ENCODE measurements around the gene ADAMTS17.

Gene ADAMTS17

DNA sequence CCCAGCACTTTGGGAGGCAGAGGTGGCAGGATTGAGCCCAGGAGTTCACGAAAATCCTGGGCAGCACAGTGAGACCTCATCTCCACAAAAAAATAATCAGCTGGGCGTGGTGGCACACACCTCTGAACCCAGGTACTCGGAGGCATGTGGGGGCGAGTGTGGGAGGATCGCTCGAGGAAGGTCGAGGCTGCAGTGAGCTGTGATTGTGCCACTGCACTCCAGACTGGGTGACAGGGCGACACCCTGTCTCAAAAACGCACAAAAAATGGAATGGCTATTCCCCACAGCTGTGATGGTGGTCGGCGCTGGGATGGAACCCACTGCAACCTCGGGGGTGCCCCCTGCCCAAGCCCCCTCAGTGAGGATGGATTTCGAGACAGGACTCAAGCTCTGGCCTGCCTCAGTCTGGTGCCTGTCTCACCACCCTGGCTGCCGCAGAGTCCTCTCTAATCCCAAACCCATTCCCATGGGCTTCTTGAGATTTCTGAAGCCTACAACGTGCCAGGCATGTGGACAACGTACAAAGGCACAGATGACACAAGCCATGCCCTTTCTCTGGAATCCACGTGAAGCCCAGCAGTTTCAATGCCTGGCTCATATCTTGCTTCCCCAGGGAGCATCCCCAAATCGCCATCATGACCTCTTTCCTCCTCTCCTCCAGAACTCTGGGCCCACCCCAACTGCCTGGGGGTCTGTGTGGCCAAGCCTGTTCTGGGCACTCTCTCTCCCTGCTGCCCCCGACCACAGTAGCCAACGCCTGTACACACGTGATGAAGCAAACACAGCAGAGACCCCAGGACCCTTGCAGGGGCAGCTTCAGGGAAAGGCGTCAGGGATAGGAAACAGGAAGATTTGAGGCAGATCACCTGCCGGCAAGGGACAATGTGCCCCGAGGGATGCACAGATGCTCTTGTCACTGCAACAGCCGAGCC lies 32.4 kb downstream of the ADAMTS17 start:
- no peak for DNase-seq (ENCODE audit: low read depth in 2 of 2)

DNA sequence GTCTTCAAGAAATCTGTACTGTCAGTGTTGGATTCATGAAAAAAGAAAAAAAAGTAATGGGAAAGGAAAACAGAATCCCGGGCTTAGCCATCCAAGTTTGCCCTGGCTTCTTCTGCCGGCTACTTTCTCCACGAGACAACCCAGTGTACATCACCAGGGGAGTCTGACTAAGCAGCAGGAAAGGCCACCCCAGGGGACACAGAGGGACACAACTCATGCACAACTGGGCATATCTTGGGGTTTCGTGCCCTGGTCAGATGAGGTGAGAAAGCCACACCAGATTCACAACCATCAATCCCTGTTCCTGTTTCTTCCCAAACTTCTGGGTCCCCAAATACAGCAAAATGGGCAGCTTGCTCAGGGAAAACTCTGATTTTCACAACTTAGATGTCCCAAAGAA lies 33.2 kb downstream of the ADAMTS17 start:
- no peak for DNase-seq (ENCODE audit: low read depth in 2 of 2)

DNA sequence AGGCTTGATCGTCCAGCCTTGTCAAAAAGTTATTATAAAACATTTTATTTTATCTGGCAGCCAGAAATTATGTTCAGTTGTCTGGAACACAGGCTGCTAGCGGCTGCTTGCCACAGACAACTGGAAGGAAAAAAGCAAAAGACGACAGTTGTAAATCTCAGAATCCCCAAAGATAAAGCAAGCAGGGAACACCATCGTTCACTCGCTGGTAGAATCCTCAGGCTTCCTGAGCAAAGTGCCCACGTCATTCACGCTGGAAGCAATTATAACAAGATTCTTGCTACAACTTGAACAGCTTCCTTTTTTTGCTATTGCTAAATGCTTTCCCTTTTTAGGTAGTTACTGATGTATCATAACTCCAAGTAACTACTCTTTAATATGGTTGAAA lies 33.6 kb downstream of the ADAMTS17 start:
- no peak for DNase-seq (ENCODE audit: low read depth in 2 of 2)

DNA sequence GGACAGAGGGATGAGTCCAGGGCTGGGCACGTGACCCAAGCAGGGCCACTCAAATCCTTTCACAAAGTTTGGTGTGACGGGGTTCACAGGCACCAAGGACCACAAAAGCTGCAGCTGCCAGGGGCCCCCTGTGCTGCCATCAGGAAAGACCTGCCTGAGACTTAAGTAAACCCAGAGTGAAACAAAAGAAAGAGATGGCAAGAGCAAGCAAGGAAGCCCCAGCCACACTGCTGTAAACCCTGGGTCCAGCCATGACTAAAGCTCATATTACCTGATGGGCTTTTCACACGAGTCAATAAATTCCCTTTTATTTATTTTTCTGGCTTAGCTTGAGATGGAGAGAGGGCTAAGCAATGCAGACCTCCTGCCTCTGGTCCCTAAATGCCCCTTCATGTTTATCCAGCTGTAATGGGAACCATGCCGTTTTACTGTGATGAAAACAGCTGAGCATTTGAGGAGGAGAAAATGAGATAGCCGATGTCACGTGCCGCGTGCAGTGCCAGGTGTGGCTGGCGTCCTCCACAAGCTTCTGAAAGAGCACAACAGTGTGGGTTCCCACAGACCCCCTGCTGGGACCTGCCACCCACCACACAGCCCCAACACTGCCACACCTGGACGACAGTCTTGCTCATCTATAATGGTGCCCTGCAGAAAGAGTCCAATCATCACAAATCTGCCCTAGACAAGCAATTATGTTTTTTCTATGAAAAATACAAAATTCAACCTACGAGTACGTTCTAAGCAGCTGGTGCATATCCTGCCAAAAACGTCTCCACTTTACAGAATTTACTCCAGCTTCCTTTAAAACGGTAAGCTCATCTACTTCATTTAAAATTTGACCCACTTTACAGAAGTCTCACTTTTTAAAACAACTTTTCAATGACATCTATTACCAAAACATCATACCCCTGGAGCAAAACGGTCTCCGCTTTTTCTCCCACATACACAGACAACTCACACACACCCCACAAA lies 34.2 kb downstream of the ADAMTS17 start:
- no peak for DNase-seq (ENCODE audit: low read depth in 2 of 2)

DNA sequence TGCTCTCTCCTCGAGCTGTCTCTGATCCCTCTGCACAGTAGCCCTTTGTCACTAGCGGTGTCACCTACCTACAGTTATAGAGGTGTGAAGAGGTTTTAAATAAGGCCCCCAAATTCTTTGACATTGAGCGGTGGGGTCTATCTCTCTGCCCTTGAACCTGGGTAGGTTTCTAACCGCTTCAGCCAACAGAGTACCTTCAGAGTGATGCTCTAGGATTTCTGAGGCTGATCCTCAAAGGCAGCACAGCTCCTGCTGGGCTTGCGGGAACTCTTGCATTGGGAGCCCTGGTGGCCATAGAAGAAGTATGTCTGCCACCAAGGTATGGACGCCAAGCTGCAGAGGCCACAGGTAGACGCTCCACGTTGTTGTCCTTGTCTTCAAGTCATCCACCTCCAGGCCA lies 35.7 kb downstream of the ADAMTS17 start:
- DNase-seq (ENCODE audit: low read depth in 2 of 2): no peak

DNA sequence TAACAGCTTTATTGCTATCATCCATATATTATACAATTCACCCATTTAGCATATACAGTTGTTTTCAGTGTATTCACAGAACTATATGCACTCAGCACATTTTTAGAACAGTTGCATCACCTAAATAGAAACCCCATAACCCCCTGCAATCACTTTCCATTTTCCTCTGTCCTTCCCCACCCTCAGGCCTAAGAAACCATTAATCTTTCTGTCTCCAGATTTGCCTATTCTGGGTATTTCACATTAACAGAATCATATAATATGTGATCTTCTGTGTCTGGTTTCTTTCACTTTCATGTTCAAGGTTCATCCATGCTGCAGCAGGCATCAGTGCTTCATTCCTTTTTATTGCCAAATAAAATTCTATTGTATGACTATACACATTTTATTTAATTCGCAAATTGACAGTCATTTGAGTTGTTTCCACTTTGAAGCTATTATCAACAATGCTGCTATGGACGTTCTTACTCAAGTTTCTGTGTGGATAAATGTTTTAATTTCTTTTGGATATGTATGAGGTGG lies 39.8 kb downstream of the ADAMTS17 start:
- DNase-seq (ENCODE audit: low read depth in 2 of 2): no peak

DNA sequence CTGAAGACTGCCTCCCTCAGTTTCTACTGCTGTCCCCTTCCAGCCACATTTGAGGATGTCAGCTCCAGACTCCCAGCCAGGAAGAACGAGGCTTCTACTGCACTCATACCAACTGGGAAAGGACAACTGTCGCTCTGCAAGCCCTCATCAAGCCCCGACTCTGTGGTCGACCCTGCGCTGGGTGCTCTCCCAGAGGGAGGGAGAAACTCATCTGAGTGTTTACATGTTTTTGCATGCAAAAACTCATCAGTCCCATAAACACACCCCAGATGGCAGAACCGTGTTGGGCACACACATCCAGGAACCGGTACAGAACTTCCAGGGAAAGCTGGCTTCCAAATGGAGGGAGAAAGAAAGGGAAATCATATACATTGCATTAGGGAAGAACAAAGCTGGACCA lies 43.5 kb downstream of the ADAMTS17 start:
- DNase-seq (ENCODE audit: low read depth in 2 of 2): no peak

DNA sequence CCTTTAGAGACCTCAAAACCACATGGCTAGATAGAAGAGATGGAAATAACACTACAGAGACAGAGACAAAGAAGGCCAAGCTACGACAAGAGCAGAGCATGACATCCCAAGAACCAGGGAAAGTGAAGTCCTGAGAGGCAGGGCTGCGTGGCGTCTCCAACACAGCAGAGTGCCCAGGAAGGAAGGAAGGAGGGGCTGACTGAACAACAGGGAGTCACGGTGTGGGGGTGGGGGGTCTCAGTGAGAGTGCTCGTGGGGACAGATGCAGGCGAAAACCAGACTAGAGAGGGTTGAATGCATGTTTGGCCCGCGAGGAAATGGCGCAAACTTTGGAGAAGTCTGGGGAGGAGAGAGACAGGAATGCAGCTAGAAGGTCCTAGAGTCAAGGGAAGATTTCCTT lies 44.0 kb downstream of the ADAMTS17 start:
- DNase-seq (ENCODE audit: low read depth in 2 of 2): no peak

GRCh38 chr15:100295939-100296565 lies 45.7 kb downstream of the ADAMTS17 start:
- no peak for DNase-seq (ENCODE audit: low read depth in 2 of 2)

DNA sequence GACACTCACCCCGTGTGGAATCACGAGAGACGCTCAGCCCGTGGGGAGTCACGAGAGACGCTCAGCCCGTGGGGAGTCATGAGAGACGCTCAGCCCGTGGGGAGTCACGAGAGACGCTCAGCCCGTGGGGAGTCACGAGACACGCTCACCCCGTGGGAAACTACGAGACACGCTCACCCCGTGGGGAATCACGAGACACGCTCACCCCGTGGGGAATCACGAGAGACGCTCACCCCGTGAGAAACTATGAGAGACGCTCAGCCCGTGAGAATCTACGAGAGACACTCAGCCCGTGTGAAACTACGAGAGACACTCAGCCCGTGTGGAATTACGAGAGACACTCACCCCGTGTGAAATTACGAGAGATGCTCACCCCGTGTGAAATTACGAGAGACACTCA lies 49.8 kb downstream of the ADAMTS17 start:
- DNase-seq (ENCODE audit: low read depth in 2 of 2): no peak

DNA sequence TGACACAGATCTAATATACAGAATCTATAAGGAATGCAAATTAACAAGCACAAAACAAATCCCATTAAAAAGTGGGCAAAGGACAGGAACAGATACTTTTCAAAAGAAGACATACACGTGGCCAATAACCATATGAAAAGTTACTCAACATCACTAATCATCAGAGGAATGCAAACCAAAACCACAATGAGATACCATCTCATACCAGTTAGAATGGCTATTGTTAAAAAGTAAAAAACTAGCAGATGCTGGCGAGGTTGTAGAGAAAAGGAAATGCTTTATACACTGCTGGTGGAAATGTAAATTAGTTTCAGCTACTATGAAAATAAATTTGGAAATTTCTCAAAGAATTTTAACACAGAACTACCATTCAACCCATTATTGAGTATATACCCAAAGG lies 50.7 kb downstream of the ADAMTS17 start:
- DNase-seq (ENCODE audit: low read depth in 2 of 2): no peak

- no peak for DNase-seq (ENCODE audit: low read depth in 2 of 2)
Observed at GRCh38 chr15:100285641-100286295, 56.0 kb downstream of the ADAMTS17 start.

GRCh38 chr15:100284701-100285100 lies 57.1 kb downstream of the ADAMTS17 start:
- DNase-seq (ENCODE audit: low read depth in 2 of 2): no peak

GRCh38 chr15:100284191-100284590 lies 57.6 kb downstream of the ADAMTS17 start:
- no peak for DNase-seq (ENCODE audit: low read depth in 2 of 2)

GRCh38 chr15:100281096-100281917 lies 60.5 kb downstream of the ADAMTS17 start:
- DNase-seq (ENCODE audit: low read depth in 2 of 2): no peak

DNA sequence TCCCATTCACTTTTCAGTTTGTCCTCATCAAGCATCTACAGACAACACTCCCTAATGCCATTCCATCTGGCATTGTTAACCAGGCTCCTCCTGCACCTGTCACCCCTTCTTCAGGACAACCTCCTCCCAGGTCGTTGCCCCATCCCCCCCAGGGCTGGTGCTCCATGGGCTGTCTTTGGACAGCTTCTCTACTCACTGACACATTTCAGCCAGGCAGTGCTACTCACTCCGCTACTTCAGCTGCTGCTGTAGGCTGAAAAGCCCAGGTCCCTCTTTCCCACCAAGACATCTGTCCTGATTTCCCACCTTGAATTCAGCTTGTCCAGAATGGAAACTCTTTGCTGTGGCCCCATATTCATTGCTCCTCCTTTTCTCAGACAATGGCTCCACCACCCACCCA lies 61.9 kb downstream of the ADAMTS17 start:
- DNase-seq (ENCODE audit: low read depth in 2 of 2): no peak

DNA sequence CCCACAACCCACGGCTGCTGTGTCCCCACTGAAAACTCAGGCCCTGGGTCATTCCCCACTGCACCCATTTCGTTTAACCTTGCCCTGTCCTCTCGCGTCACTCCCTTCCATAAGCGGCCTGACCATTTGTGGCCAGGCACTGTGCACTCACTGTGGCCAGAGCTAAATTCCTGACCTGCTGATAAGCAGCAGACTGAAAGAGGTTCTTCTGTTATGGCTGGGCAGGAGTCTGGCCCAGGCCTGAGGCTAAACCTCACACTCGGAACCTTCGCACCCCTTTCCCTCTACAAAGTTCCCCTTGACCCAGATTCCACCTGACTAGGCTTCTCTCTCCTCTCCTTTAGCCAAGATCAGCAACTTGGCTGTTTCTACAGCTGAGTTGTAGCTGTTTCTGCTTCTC lies 62.3 kb downstream of the ADAMTS17 start:
- DNase-seq (ENCODE audit: low read depth in 2 of 2): no peak

DNA sequence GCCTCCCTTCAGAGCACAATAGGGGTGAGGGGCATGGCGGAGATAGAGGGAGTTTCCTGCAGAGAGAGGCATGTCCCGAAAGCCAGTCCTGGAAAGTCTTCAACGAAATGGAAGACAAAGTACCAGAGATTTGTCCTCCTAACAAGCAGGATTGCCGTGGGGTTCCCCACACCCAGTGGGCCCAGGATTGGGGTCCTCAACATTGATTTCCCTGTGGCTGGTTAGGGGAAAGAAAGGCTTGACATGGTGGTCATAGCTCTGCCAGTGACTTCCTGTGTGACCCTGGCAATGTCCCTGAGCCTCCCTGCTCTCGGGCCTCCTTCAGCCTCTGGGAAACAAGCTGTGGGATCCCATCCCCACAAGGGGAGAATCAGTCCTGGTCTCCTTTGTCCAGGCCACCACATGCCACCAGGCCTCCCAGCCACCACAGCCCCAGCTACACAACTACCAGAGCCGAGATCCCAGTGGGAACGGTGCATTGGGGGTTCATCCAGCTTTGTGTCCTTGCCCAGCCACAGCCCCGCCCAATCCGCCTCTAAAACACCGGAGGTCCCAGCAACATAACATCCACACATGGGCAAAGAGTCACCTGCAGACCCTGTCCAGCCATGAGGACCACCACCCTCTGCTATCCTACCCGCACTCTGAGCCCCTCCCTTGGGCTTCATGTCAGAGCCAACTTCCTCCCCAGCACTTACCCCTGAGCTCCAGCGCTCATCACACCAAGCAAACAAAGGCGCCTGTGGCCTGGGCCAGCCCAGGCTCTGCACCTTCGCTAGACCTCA lies 63.0 kb downstream of the ADAMTS17 start:
- no peak for DNase-seq (ENCODE audit: low read depth in 2 of 2)

DNA sequence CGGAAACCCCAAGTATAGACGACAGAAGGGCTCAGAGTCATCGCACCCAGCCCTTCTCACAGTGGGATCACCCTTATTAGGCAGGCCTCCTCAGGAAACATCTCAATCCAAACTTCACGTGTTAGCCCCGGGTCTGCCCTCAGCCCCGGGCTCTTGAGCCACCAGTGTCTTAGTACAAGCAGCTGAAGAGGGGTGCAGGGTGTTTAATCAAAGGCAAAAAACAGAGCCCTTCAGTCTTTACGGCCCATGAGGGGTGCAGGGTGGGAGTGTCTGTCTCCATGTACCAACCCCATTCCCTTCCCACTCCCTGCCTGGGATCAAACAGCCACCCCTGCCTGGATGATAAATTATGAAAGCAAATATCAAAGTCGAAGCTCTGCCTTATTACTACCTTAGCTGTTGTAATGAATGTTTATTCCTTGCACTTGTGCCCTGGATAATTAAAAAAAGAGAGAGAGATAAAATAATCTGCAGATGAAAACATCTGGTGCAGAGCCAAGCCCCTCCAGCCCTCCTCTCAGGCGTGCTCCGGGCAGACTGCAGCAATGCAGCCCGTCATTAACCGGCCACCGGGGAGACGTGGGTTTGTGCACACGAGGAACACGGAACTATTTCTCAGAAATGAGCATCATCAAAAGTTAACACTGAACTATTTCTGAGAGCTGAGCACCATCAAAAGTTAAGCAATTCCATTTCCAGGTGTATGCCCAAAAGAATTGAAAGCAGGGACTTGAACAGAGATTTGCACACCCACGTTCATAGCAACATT lies 64.5 kb downstream of the ADAMTS17 start:
- DNase-seq (ENCODE audit: low read depth in 2 of 2): no peak
